GM12872 (cell line): ENCODE data around the gene ZNF280C.

Experiments used
- TF ChIP-seq, protein P1 (sequence below): IDR thresholded peaks from 3 replicates; pipeline ENCODE4 v1.5.1; 2011; ENCODE audit warnings: low read depth, mild to moderate bottlenecking, low read length, moderate library complexity; ENCODE audit not compliant: insufficient read depth

ZNF280C gene

DNA sequence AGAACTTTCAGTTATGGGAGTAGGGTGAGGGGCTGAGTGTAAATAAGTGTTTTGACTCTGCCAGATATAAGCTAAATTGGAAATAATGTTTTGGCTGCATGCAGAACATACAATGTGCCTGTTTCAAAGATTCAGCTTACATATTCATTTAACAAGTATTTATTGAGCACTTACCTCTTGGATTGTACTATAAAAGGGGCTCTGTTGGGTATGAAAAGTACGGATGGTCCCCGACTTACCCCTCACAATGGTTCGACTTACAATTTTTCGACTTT lies 102.3 kb downstream of the ZNF280C start:
- TF ChIP-seq, protein P1, sequence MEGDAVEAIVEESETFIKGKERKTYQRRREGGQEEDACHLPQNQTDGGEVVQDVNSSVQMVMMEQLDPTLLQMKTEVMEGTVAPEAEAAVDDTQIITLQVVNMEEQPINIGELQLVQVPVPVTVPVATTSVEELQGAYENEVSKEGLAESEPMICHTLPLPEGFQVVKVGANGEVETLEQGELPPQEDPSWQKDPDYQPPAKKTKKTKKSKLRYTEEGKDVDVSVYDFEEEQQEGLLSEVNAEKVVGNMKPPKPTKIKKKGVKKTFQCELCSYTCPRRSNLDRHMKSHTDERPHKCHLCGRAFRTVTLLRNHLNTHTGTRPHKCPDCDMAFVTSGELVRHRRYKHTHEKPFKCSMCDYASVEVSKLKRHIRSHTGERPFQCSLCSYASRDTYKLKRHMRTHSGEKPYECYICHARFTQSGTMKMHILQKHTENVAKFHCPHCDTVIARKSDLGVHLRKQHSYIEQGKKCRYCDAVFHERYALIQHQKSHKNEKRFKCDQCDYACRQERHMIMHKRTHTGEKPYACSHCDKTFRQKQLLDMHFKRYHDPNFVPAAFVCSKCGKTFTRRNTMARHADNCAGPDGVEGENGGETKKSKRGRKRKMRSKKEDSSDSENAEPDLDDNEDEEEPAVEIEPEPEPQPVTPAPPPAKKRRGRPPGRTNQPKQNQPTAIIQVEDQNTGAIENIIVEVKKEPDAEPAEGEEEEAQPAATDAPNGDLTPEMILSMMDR, result no peak

DNA sequence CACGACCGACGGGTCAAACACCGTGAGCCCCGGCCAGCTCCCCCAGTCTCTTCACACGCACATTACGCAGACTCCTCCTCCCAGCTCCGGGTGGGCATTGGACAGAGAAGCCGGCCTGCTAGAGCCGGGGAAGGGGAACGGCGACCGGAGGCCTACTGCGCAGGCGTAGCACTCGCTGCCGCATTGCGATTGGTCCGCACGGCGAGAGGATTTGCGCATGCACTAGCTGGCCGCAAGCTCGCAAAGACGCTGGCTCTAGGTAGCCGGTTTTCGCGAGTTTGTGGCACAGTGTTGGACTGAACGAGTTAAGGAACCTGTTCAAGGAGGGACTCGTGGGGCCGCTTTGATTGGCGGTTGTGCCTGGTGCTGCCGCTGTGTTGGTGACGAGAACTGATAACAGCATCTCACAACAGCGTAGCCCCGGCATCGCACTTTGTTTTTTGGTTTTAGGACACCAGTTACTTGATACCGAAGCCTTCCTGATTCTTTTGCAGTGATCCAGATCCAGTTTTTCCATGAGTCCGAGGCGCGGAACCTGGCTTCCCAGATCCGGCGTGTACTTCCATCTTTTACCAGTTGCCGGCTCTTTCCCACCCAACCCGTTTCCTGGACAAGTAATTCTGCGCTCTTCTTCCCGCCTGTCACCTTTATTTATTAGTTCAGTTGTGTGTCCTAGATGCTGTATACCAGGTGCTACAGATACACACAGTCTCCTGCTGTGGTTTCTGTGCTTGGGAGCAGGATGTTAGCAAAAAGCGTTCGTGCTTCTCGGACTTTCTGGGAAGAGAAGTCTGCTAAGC lies 102.8 kb downstream of the ZNF280C start, which contains the start of gene AIFM1:
AIFM1 (minus strand) TSS at position 139 of the 800 bp plus-strand sequence. CDS start 185 bp downstream, outside the sequence.
- TF ChIP-seq, protein P1, result no peak

DNA sequence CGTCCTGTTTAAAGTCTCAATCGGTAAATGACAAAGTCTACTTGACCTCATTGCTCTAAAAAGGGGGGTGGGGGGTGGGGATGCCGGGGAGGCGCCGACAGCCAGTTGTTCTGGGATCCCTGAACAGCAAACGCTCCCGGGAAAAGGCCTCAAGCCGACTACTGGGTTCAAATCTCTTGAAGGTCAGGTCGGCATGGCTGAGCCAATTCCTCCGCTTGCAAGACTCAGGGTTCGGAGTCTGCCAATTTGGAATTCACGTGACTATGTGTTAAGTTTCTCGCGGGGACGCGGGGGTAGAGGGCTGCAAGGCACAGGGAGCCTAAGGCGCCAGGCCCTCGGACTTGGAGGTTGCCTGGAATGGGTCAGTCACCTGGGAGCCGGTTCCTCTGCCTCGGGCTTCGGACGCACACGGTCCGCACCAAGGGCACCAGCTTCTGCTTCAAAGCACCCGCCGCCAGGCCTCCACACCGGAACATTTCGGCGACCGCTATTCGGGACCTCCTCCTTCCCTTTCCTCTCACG lies 103.5 kb downstream of the ZNF280C start:
- TF ChIP-seq, protein P1, result no peak

DNA sequence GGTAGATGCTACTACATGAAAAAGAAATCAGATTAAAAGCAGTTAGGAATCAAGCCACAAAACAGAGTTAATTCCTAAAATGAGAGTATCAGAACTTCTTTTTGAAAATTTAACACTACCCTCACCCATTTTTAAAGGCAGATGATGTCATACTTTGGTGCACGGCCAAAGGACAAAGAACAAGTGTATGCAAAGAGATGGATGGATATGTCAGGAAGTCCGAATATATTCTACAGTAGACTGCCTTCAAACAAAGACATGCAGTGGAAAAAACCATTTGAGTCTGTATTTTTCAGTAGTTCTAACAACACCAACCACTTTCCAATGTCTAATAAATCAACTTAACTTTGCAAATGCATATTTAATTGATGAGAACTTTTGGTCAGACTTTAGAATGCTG lies 105.3 kb downstream of the ZNF280C start:
- TF ChIP-seq, protein P1, result no peak

DNA sequence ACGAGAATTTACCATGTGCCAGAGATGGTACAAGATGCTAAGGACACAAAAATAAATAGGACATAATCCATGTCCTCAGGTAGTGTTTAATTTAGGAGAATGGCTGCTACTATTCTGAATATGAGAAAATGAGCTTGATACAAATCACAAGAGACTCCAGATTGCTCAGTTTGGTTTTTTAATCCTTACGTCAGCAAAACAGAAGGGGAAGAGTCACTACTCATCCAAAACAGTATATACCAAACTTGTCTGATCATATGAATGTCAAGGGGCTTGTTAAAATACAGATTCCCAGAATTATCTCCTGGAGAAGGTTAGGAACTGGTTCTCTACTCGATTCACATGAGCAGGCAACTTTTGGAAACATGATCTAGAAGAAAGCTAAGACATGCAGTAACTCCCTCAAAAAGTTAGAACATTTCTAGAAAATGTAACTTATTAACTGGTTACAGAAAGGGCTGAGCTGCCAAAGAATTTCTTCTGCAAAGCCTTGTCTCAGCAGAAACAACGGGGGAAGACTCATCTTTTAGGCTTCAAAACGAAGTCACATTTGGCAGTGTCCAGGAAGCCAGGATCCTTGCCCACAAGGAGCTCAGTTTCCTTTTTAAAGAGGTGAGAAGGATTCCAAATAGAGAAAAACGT lies 106.5 kb downstream of the ZNF280C start:
- TF ChIP-seq, protein P1, result no peak

DNA sequence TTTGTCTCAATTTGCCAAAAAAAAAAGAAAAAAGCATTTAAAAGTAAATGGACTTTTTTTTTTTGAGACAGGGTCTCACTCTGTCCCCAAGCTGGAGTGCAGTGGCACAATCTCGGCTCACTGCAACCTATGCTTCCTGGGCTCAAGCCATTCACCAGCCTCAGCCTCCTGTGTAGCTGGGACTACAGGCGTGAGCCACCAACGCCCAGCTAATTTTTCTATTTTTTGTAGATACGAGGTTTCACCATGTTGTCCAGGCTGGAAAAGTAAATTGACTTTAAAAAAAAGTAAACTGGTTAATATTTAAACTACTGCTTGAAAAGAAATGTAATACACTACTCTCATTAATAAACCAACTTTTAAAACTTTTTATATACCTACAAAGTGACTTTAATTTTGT lies 108.9 kb downstream of the ZNF280C start:
- TF ChIP-seq, protein P1, result no peak

DNA sequence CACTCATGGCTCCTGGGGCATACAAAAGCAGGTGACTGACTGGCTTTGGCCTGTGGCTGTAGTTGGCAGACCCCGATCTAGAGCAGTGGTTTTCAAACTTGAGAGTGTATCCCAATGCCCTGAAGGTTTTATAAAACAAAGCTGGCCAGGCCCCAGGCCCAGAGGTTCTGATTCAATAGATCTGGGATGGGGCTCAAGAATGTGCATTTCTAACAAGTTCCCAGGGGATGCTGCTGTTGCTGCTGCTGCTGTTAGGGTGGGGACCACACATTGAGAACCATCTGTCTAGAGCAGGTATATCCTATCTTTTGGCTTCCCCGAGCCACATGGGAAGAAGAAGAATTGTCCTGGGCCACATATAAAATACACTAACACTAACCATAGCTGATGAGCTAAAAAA lies 110.4 kb downstream of the ZNF280C start:
- TF ChIP-seq, protein P1, result no peak
